ENCODE results near the gene AQP10.
A peak's percentile ranks its signal among the peaks of the same experiment; 100 is the strongest.

Gene AQP10

DNA sequence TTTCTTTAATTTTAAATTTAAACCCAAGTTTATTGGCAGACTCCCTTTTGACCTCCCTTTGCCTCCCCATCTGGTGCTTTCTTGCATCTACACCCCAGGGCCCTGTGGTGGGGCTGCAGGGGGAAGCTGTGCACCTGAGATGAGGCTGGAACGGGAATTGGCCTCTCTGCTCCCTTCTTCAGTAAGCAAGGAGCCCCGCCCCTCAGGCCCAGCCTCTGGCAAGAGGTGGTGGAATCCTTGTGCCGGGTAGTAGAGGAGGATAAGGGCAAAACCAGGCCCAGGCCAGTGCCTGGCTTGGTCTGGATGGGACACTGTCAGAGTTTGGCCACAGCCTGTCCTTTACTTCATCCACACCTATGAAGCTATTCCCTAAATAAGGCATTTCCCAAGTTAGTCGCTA, 29.5 kb downstream of the AQP10 start:
- H3K4me1 ChIP-seq (ENCODE audit: insufficient read depth, low read length, poor library complexity, severe bottlenecking), result peaks cover 11% of the 10 kb centered on the region
- H2AFZ ChIP-seq (ENCODE audit: low read length), result no peak overlapping the region

GRCh38 chr1:154351363-154352068, 30.6 kb downstream of the AQP10 start:
- H3K4me2 ChIP-seq (ENCODE audit: low read depth, low read length, poor library complexity, severe bottlenecking), result no peak overlapping the region
- no peaks in the 10 kb centered on the region for H3F3A ChIP-seq (ENCODE audit: low read depth)
- peaks cover 11% of the 10 kb centered on the region for H3K4me1 ChIP-seq (ENCODE audit: insufficient read depth, low read length, poor library complexity, severe bottlenecking)
- no peak overlapping the region for H2AFZ ChIP-seq (ENCODE audit: low read length)
- H3K79me2 ChIP-seq (ENCODE audit: insufficient read depth, low read length), result no peaks in the 10 kb centered on the region
- no peaks in the 10 kb centered on the region for H3K27me3 ChIP-seq (ENCODE audit: insufficient read depth, low read length, poor library complexity, severe bottlenecking)
- peaks cover 15% of the 10 kb centered on the region; the same call in 1 of the 2 replicates for H3K36me3 ChIP-seq (ENCODE audit: insufficient read depth, low read length)
- H3K9me2 ChIP-seq (replicated peaks; ENCODE audit: low read depth, low read length), result no peaks in the 10 kb centered on the region
- no peak overlapping the region for H3K4me3 ChIP-seq (ENCODE audit: low read length, poor library complexity, severe bottlenecking)
- no peak overlapping the region for H3K9ac ChIP-seq (ENCODE audit: low read depth, low read length, poor library complexity, severe bottlenecking)
- no peaks in the 10 kb centered on the region for H4K20me1 ChIP-seq (ENCODE audit: insufficient read depth, low read length, poor library complexity, severe bottlenecking)
- TF ChIP-seq EZH2phosphoT487 (IDR thresholded peaks at IDR 0.05; ENCODE audit: borderline replicate concordance) (no peak), CTCF (conservative IDR thresholded peaks at IDR 0.05; ENCODE audit: low read length) (no peak)
- no peaks in the 10 kb centered on the region for H3K9me3 ChIP-seq (ENCODE audit: insufficient read depth, low read depth, low read length)

More for the DNA sequence above, 29.5 kb downstream of the AQP10 start:
- Histone ChIP-seq H3K9me3 (ENCODE audit: insufficient read depth, low read depth, low read length) (no peaks in the 10 kb centered on the region), H3K4me3 (ENCODE audit: low read length, poor library complexity, severe bottlenecking) (no peak overlapping the region), H3K9ac (ENCODE audit: low read depth, low read length, poor library complexity, severe bottlenecking) (no peak overlapping the region), H3K79me2 (ENCODE audit: insufficient read depth, low read length) (no peaks in the 10 kb centered on the region), H3K27me3 (ENCODE audit: insufficient read depth, low read length, poor library complexity, severe bottlenecking) (no peaks in the 10 kb centered on the region), H4K20me1 (ENCODE audit: insufficient read depth, low read length, poor library complexity, severe bottlenecking) (no peaks in the 10 kb centered on the region), H3F3A (ENCODE audit: low read depth) (no peaks in the 10 kb centered on the region), H3K36me3 (ENCODE audit: insufficient read depth, low read length) (peaks cover 26% of the 10 kb centered on the region; the same call in 1 of the 2 replicates), H3K9me2 (replicated peaks; ENCODE audit: low read depth, low read length) (no peaks in the 10 kb centered on the region), H3K4me2 (ENCODE audit: low read depth, low read length, poor library complexity, severe bottlenecking) (no peak overlapping the region)
- TF ChIP-seq CTCF (conservative IDR thresholded peaks at IDR 0.05; ENCODE audit: low read length) (no peak), EZH2phosphoT487 (IDR thresholded peaks at IDR 0.05; ENCODE audit: borderline replicate concordance) (no peak)

GRCh38 chr1:154352245-154352580, 31.3 kb downstream of the AQP10 start:
- no peaks in the 10 kb centered on the region for H3K9me3 ChIP-seq (ENCODE audit: insufficient read depth, low read depth, low read length)
- no peaks in the 10 kb centered on the region for H4K20me1 ChIP-seq (ENCODE audit: insufficient read depth, low read length, poor library complexity, severe bottlenecking)
- H3K9ac ChIP-seq (ENCODE audit: low read depth, low read length, poor library complexity, severe bottlenecking), result peak overlapping the region; percentile 20
- peaks cover 13% of the 10 kb centered on the region; the same call in 1 of the 2 replicates for H3K36me3 ChIP-seq (ENCODE audit: insufficient read depth, low read length)
- H3K9me2 ChIP-seq (replicated peaks; ENCODE audit: low read depth, low read length), result no peaks in the 10 kb centered on the region
- H3F3A ChIP-seq (ENCODE audit: low read depth), result no peaks in the 10 kb centered on the region
- no peak for TF ChIP-seq CTCF (conservative IDR thresholded peaks at IDR 0.05; ENCODE audit: low read length)
- no peak for TF ChIP-seq EZH2phosphoT487 (IDR thresholded peaks at IDR 0.05; ENCODE audit: borderline replicate concordance)
- H2AFZ ChIP-seq (ENCODE audit: low read length), result no peak overlapping the region
- no peaks in the 10 kb centered on the region for H3K79me2 ChIP-seq (ENCODE audit: insufficient read depth, low read length)
- H3K27me3 ChIP-seq (ENCODE audit: insufficient read depth, low read length, poor library complexity, severe bottlenecking), result no peaks in the 10 kb centered on the region
- H3K4me3 ChIP-seq (ENCODE audit: low read length, poor library complexity, severe bottlenecking), result peak overlapping the region; percentile 65
- peak overlapping the region; percentile 65 for H3K4me2 ChIP-seq (ENCODE audit: low read depth, low read length, poor library complexity, severe bottlenecking)
- H3K4me1 ChIP-seq (ENCODE audit: insufficient read depth, low read length, poor library complexity, severe bottlenecking), result peaks cover 11% of the 10 kb centered on the region
